ENCODE results near the gene GLMP. TPM values are rescaled to one million over a fixed set of nuclear protein-coding genes. Genes with fewer than 3 reads are reported as not detected.
A peak's percentile ranks its signal among the peaks of the same experiment; 100 is the strongest.

The GLMP gene
- total and polyA plus RNA-seq, 2 of the 13 experiments (the other 11 are each of a cell fraction or from before 2014, with no cell fraction given), result 44.6 to 75.8 TPM

DNA sequence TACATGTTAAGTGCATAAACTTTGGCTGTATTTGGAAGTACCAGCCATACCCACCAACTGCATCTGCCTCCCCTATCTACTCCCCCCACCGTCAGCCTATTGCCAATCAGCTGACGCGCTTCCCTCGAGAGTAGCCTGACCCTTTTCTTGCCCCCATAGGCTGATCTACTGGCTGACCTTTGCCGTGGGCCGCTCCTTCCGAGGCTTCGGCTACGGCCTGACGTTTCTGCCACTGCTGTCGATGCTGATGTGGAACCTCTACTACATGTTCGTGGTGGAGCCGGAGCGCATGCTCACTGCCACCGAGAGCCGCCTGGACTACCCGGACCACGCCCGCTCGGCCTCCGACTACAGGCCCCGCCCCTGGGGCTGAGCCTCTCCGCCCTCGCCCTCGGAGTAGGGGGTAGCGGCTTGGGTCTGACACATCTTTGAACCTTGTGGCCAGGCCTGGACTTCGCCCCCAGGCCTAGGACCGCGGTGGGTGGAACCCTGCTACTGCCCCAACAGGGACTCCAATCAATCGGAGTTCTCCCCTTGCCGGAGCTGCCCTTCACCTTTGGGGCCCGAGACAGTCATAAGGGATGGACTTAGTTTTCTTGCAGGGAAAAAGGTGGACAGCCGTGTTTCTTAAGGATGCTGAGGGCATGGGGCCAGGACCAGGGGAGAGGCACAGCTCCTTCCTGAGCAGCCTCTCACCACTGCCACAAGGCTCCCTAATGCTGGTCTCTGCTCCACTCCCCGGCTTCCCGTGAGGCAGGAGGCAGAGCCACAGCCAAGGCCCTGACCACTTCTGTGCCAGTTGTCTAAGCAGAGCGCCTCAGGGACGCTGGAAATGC lies 4.0 kb downstream of the GLMP start (continued):
- TF ChIP-seq, protein P1, sequence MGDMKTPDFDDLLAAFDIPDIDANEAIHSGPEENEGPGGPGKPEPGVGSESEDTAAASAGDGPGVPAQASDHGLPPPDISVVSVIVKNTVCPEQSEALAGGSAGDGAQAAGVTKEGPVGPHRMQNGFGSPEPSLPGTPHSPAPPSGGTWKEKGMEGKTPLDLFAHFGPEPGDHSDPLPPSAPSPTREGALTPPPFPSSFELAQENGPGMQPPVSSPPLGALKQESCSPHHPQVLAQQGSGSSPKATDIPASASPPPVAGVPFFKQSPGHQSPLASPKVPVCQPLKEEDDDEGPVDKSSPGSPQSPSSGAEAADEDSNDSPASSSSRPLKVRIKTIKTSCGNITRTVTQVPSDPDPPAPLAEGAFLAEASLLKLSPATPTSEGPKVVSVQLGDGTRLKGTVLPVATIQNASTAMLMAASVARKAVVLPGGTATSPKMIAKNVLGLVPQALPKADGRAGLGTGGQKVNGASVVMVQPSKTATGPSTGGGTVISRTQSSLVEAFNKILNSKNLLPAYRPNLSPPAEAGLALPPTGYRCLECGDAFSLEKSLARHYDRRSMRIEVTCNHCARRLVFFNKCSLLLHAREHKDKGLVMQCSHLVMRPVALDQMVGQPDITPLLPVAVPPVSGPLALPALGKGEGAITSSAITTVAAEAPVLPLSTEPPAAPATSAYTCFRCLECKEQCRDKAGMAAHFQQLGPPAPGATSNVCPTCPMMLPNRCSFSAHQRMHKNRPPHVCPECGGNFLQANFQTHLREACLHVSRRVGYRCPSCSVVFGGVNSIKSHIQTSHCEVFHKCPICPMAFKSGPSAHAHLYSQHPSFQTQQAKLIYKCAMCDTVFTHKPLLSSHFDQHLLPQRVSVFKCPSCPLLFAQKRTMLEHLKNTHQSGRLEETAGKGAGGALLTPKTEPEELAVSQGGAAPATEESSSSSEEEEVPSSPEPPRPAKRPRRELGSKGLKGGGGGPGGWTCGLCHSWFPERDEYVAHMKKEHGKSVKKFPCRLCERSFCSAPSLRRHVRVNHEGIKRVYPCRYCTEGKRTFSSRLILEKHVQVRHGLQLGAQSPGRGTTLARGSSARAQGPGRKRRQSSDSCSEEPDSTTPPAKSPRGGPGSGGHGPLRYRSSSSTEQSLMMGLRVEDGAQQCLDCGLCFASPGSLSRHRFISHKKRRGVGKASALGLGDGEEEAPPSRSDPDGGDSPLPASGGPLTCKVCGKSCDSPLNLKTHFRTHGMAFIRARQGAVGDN (CRISPR knock-in tag; IDR thresholded peaks at IDR 0.05), result peak; percentile 98
- TF ChIP-seq ZNF749 (CRISPR knock-in tag; IDR thresholded peaks at IDR 0.05; ENCODE audit: borderline replicate concordance) (peak; percentile 84; the same call in 1 of the 2 replicates), ZNF883 (CRISPR knock-in tag; IDR thresholded peaks at IDR 0.05; ENCODE audit: not compliant biosample characterization) (peak; percentile 84), ETV5 (CRISPR knock-in tag; IDR thresholded peaks at IDR 0.05; ENCODE audit: borderline replicate concordance) (peak; percentile 44; the same call in 1 of the 2 replicates), HDAC1 (CRISPR knock-in tag; IDR thresholded peaks at IDR 0.05) (peak; percentile 56), CREB1 (IDR thresholded peaks at IDR 0.05) (peak; percentile 38; the same call in 1 of the 2 replicates), CREB1 (CRISPR knock-in tag; IDR thresholded peaks at IDR 0.05) (no peak), SNAPC2 (CRISPR knock-in tag; IDR thresholded peaks at IDR 0.05) (no peak), ZKSCAN8 (CRISPR knock-in tag; IDR thresholded peaks at IDR 0.05; ENCODE audit: borderline replicate concordance) (no peak; the same call in 1 of the 2 replicates), RCOR2 (CRISPR knock-in tag; IDR thresholded peaks at IDR 0.05) (no peak; the same call in 1 of the 2 replicates), NONO (IDR thresholded peaks at IDR 0.05) (no peak), NONO (CRISPR knock-in tag; conservative IDR thresholded peaks at IDR 0.05) (peak; percentile 83), IKZF4 (CRISPR knock-in tag; IDR thresholded peaks at IDR 0.05; ENCODE audit: borderline replicate concordance, low read depth, not compliant biosample characterization) (peak; percentile 60), HNF4G (IDR thresholded peaks at IDR 0.05; ENCODE audit: borderline replicate concordance, low read depth, low read length) (peak; percentile 95), HNF4G (CRISPR knock-in tag; IDR thresholded peaks at IDR 0.05; ENCODE audit: borderline replicate concordance, low read depth) (peak; percentile 95), RAD51 (IDR thresholded peaks at IDR 0.05; ENCODE audit: borderline replicate concordance) (no peak), ZNF317 (CRISPR knock-in tag; IDR thresholded peaks at IDR 0.05) (peak; percentile 70; the same call in 1 of the 2 replicates), SRSF1 (optimal IDR thresholded peaks at IDR 0.05; ENCODE audit: low read depth, low read length) (peak; percentile 67), REXO4 (CRISPR knock-in tag; IDR thresholded peaks at IDR 0.05; ENCODE audit: borderline replicate concordance) (no peak), ZNF292 (CRISPR knock-in tag; IDR thresholded peaks at IDR 0.05; ENCODE audit: borderline replicate concordance, low read depth) (0 out of 2 replicates have a peak, but pooled peaks have one; percentile 26)
- TF ChIP-seq, protein P2, sequence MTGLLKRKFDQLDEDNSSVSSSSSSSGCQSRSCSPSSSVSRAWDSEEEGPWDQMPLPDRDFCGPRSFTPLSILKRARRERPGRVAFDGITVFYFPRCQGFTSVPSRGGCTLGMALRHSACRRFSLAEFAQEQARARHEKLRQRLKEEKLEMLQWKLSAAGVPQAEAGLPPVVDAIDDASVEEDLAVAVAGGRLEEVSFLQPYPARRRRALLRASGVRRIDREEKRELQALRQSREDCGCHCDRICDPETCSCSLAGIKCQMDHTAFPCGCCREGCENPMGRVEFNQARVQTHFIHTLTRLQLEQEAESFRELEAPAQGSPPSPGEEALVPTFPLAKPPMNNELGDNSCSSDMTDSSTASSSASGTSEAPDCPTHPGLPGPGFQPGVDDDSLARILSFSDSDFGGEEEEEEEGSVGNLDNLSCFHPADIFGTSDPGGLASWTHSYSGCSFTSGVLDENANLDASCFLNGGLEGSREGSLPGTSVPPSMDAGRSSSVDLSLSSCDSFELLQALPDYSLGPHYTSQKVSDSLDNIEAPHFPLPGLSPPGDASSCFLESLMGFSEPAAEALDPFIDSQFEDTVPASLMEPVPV (CRISPR knock-in tag; IDR thresholded peaks at IDR 0.05), result peak; percentile 63; the same call in 1 of the 2 replicates
- TF ChIP-seq, protein P3, sequence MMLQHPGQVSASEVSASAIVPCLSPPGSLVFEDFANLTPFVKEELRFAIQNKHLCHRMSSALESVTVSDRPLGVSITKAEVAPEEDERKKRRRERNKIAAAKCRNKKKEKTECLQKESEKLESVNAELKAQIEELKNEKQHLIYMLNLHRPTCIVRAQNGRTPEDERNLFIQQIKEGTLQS (CRISPR knock-in tag; IDR thresholded peaks at IDR 0.05), result no peak
- TF ChIP-seq, protein P4, sequence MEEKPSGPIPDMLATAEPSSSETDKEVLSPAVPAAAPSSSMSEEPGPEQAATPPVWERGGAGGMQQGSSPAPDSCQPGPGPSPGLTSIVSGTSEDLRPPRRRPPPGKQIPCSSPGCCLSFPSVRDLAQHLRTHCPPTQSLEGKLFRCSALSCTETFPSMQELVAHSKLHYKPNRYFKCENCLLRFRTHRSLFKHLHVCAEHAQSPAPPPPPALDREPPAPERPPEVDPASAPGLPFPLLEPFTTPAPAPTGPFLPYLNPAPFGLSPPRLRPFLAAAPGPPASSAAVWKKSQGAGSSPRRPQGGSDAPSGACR (CRISPR knock-in tag; IDR thresholded peaks at IDR 0.05), result peak; percentile 50; the same call in 1 of the 2 replicates
